NT2/D1 (cell line): ENCODE results near the gene ELMO3.

Experiments used
- SUZ12 ChIP-seq: IDR thresholded peaks from 2 replicates; pipeline ENCODE4 v1.6.1; 2011; ENCODE audit not compliant: insufficient read length, insufficient read depth; ENCODE audit errors: extremely low read depth
- YY1 ChIP-seq: IDR thresholded peaks from 2 replicates; pipeline ENCODE4 v1.6.1; 2011; ENCODE audit not compliant: insufficient read length, insufficient read depth
- ZNF274 ChIP-seq: IDR thresholded peaks from 2 replicates; pipeline ENCODE4 v1.6.1; 2011; ENCODE audit warnings: mild to moderate bottlenecking, low read depth, low read length

DNA sequence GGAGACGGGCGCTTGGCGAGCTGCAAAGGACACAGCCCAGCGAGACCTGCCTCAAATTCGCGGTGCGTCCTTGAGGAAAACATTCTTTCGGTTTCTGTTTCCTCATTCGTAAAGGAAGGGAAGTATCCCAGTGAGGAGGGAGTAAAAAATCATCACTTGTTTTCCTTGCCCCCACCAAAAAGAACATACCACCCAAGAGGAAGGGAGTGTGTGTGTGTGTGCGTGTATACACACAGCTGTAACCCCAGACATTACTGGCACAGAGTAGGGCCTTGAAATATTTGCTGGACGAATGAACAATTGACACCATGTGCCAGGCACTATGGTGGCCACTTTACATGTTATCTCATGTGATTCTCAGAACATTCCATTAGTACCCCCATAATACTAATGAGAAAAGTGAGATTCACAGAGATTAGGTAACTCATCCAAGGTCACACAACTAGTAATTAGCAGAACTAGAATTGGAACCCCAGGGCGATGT is 13.2 kb upstream of the ELMO3 start:
- TF ChIP-seq YY1 (no peak), ZNF274 (no peak), SUZ12 (no peak)
